22Rv1 (cell line): ENCODE results near the gene LRP11.

ENCODE experiments used
- ZFX ChIP-seq: fragments of 450-650 bp; IDR thresholded peaks from 2 replicates; pipeline ENCODE4 v1.6.1; 2017; ENCODE audit warnings: antibody characterized with exemption, borderline replicate concordance
- TF ChIP-seq, protein P1 (sequence below): fragments of 450-650 bp; IDR thresholded peaks from 2 replicates; pipeline ENCODE4 v1.5.1; 2017; ENCODE audit warnings: mild to moderate bottlenecking

DNA sequence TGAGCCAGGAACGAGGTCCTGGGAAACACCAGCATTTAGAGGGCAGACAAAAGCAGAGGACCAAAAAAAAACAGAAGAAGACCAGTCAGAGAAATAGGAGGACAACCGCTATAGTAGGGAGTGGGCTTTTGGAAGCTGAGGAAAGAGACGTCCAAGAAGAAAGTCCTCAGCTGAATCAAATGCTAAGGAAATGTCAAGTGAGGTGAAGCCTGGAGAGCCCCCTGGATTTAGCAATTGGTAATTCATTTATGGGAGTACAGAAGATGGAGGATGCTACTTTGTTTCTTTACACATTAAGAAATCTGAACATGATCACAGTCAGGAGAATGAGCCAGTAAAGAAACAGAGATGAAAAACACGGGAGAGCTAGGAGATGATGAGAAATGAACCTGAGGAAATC lies 41.1 kb downstream of the LRP11 start:
- TF ChIP-seq, protein P1, sequence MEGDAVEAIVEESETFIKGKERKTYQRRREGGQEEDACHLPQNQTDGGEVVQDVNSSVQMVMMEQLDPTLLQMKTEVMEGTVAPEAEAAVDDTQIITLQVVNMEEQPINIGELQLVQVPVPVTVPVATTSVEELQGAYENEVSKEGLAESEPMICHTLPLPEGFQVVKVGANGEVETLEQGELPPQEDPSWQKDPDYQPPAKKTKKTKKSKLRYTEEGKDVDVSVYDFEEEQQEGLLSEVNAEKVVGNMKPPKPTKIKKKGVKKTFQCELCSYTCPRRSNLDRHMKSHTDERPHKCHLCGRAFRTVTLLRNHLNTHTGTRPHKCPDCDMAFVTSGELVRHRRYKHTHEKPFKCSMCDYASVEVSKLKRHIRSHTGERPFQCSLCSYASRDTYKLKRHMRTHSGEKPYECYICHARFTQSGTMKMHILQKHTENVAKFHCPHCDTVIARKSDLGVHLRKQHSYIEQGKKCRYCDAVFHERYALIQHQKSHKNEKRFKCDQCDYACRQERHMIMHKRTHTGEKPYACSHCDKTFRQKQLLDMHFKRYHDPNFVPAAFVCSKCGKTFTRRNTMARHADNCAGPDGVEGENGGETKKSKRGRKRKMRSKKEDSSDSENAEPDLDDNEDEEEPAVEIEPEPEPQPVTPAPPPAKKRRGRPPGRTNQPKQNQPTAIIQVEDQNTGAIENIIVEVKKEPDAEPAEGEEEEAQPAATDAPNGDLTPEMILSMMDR = no peak
- no peak for TF ChIP-seq ZFX
